Keratinocyte (primary cell): ENCODE data around the gene XRCC3. TPM values are rescaled to one million over a fixed set of nuclear protein-coding genes. Genes with fewer than 3 reads are reported as not detected.
A peak's percentile ranks its signal among the peaks of the same experiment; 100 is the strongest.

ENCODE experiments used
- DNase-seq: peaks from one replicate; pipeline ENCODE4 v3.0.0-alpha.2; 2011; ENCODE audit warnings: low read depth, missing footprints, low spot score
- FAIRE-seq: peaks from 2 replicates; lab custom pipeline; 2011; peaks lifted over from hg19 to GRCh38; lab: Jason Lieb, UNC
- H2AFZ ChIP-seq: 2 replicates; pipeline ENCODE4 v1.6.0; 2012; ENCODE audit warnings: low read length, control low read depth, inconsistent platforms; ENCODE audit not compliant: control insufficient read depth
- H3K27ac ChIP-seq: 2 replicates; pipeline ENCODE4 v1.5.1; 2011; ENCODE audit warnings: low read length; ENCODE audit not compliant: control insufficient read depth, insufficient read depth
- H3K27me3 ChIP-seq: 3 replicates; pipeline ENCODE4 v1.6.0; 2011; ENCODE audit warnings: low read length; ENCODE audit not compliant: control insufficient read depth, insufficient read depth; ENCODE audit errors: extremely low read depth
- H3K36me3 ChIP-seq, 2 experiments: 2 replicates in 1 of 2; 3 replicates in 1 of 2; pipeline ENCODE4 v1.5.1; 2011; ENCODE audit warnings: low read length in 2 of 2, mild to moderate bottlenecking in 1 of 2; ENCODE audit not compliant: control insufficient read depth in 2 of 2, insufficient read depth in 2 of 2; ENCODE audit errors: extremely low read depth in 1 of 2
- H3K4me1 ChIP-seq: 3 replicates; pipeline ENCODE4 v1.5.1; 2011; ENCODE audit warnings: low read length; ENCODE audit not compliant: control insufficient read depth, insufficient read depth; ENCODE audit errors: extremely low read depth
- H3K4me2 ChIP-seq: 3 replicates; pipeline ENCODE4 v1.6.0; 2011; ENCODE audit warnings: low read depth, low read length; ENCODE audit not compliant: control insufficient read depth, insufficient read depth; ENCODE audit errors: extremely low read depth
- H3K4me3 ChIP-seq, 3 experiments: fragments of 200-600 bp in 1 of 3; sonication (generic) in 1 of 3; 2 replicates in 2 of 3; 3 replicates in 1 of 3; pipeline ENCODE4 v1.5.1; 2011 to 2016; ENCODE audit warnings: low read length in 3 of 3, mild to moderate bottlenecking in 3 of 3, control low read depth in 2 of 3, inconsistent platforms in 1 of 3, low read depth in 1 of 3, mixed read lengths in 1 of 3, mixed run types in 1 of 3, moderate library complexity in 1 of 3; ENCODE audit not compliant: control insufficient read depth in 2 of 3, insufficient read depth in 2 of 3; ENCODE audit errors: extremely low read depth in 1 of 3
- H3K79me2 ChIP-seq: 2 replicates; pipeline ENCODE4 v1.6.0; 2012; ENCODE audit warnings: low read length; ENCODE audit not compliant: control insufficient read depth, insufficient read depth
- H3K9ac ChIP-seq: 3 replicates; pipeline ENCODE4 v1.6.0; 2011; ENCODE audit warnings: low read length; ENCODE audit not compliant: control insufficient read depth, insufficient read depth; ENCODE audit errors: extremely low read depth
- H3K9me1 ChIP-seq: 3 replicates; pipeline ENCODE4 v1.6.0; 2011; ENCODE audit warnings: low read length; ENCODE audit not compliant: control insufficient read depth, insufficient read depth; ENCODE audit errors: extremely low read depth
- H3K9me3 ChIP-seq: 2 replicates; pipeline ENCODE4 v1.5.1; 2012; ENCODE audit warnings: low read depth, low read length; ENCODE audit not compliant: control insufficient read depth
- H4K20me1 ChIP-seq: 3 replicates; pipeline ENCODE4 v1.6.0; 2011; ENCODE audit warnings: low read length; ENCODE audit not compliant: control insufficient read depth, insufficient read depth; ENCODE audit errors: extremely low read depth
- CTCF ChIP-seq, 3 experiments: IDR thresholded peaks in 1 of 3; conservative IDR thresholded peaks in 1 of 3; optimal IDR thresholded peaks in 1 of 3; 2 replicates in 2 of 3; 3 replicates in 1 of 3; pipeline versions ENCODE3 to v1.5.1; 2011; ENCODE audit warnings: low read length in 3 of 3, mild to moderate bottlenecking in 3 of 3, moderate library complexity in 2 of 3, control low read depth in 1 of 3, inconsistent platforms in 1 of 3; ENCODE audit not compliant: insufficient read depth in 2 of 3; ENCODE audit errors: extremely low read depth in 1 of 3
- EZH2 ChIP-seq: IDR thresholded peaks from one replicate; pipeline ENCODE4 v1.6.1; 2012; ENCODE audit warnings: inconsistent platforms, mild to moderate bottlenecking, low read length, moderate library complexity
- dilution Hi-C: fragments of 300-500 bp; cut with MboI; formaldehyde crosslinking; loops from one replicate; pipeline ENCODE4 v1.7.0; 2020; ENCODE audit warnings: low sequenced_read_pairs; ENCODE audit not compliant: extremely low pct_ligation_motif_present
- polyA plus RNA-seq, 5 experiments: library from polyadenylated mRNA; depleted of rRNA in 3 of 5; stranded (reverse) in 3 of 5; stranded (forward) in 1 of 5; unstranded in 1 of 5; fragments of >200 nt; gene quantifications; 1 replicate in 1 of 5; 2 replicates in 3 of 5; 3 replicates in 1 of 5; pipeline versions ENCODE4 v1.2.1 to v1.2.3, GENCODE V29; 2011 to 2012; ENCODE audit warnings: missing spikeins in 2 of 5, low read depth in 1 of 5, low replicate concordance in 1 of 5

XRCC3 gene
- polyA plus RNA-seq, 1 donor (not counting 4 experiments of a cell fraction or from before 2014, with no cell fraction given): 21.0 TPM

DNA sequence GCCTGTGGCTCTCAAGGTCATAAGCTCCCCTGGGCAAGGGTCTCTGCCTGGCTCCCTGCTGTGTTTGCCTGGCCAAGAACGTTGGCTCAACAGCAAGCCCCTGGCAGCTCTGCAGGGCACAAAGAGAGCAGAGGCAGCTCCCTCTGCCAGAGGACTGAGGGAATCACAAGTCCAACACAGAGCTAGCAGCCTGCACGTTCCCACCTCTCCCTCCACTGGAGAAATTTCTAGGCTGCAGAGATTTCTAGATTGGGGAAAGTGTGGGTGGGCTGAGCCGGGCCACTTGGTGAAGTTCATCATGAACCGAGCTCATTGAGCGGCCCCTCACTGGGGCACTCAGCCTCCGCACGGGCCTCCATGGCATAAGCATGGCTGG is 20.2 kb upstream of the XRCC3 start:
- Histone ChIP-seq H3K36me3 (peaks cover 40 to 44% of the 10 kb centered on the region in 2 experiments), H3K4me3 (no peak overlapping the region), H3K9me1 (no peaks in the 10 kb centered on the region), H3K4me2 (no peak overlapping the region), H3K4me1 (peaks cover 11% of the 10 kb centered on the region), H3K9ac (no peak overlapping the region), H3K27ac (no peak overlapping the region), H4K20me1 (no peaks in the 10 kb centered on the region), H3K9me3 (no peaks in the 10 kb centered on the region), H2AFZ (no peak overlapping the region), H3K27me3 (no peaks in the 10 kb centered on the region), H3K79me2 (no peaks in the 10 kb centered on the region)
- FAIRE-seq: no peak
- TF ChIP-seq CTCF (optimal IDR thresholded peaks at IDR 0.05 in 1 of 3, IDR thresholded peaks at IDR 0.05 in 1 of 3, conservative IDR thresholded peaks at IDR 0.05 in 1 of 3; ENCODE audit: extremely low read depth in 1 of 3, insufficient read depth in 2 of 3, low read length in 3 of 3) (peak in 1 of 3 experiments; percentile 24), EZH2 (no peak)
- no peak for DNase-seq
- dilution Hi-C loops: no loop called here

GRCh38 chr14:103735022-103735421 is 19.8 kb upstream of the XRCC3 start:
- no peak for FAIRE-seq
- no peak overlapping the region for H3K9ac ChIP-seq
- H3K4me1 ChIP-seq: peaks cover 11% of the 10 kb centered on the region
- no peak overlapping the region for H2AFZ ChIP-seq
- H3K36me3 ChIP-seq: peaks cover 42 to 48% of the 10 kb centered on the region in 2 experiments
- no peaks in the 10 kb centered on the region for H3K27me3 ChIP-seq
- no peak for DNase-seq
- H3K9me1 ChIP-seq: no peaks in the 10 kb centered on the region
- H3K4me3 ChIP-seq: no peak overlapping the region
- H3K4me2 ChIP-seq: no peak overlapping the region
- dilution Hi-C loops: no loop called here
- no peaks in the 10 kb centered on the region for H4K20me1 ChIP-seq
- H3K9me3 ChIP-seq: no peaks in the 10 kb centered on the region
- H3K79me2 ChIP-seq: no peaks in the 10 kb centered on the region
- TF ChIP-seq CTCF (optimal IDR thresholded peaks at IDR 0.05 in 1 of 3, IDR thresholded peaks at IDR 0.05 in 1 of 3, conservative IDR thresholded peaks at IDR 0.05 in 1 of 3; ENCODE audit: extremely low read depth in 1 of 3, insufficient read depth in 2 of 3, low read length in 3 of 3): no peak
- no peak for TF ChIP-seq EZH2
- no peak overlapping the region for H3K27ac ChIP-seq
